Measurements from ENCODE around the gene RPL28.

The RPL28 gene

GRCh38 chr19:55426042-55426441, 40.3 kb downstream of the RPL28 start:
- no peaks in the 10 kb centered on the region for H3K9me3 ChIP-seq (ENCODE audit: control insufficient read depth, insufficient read depth, low read depth, low read length)
- H3K4me3 ChIP-seq (ENCODE audit: low read depth, low read length), result no peak overlapping the region
- no peaks in the 10 kb centered on the region for H3K36me3 ChIP-seq (ENCODE audit: control insufficient read depth in 2 of 2, insufficient read depth in 1 of 2, low read length in 2 of 2)
- no peak for TF ChIP-seq ZSCAN5A (tag by site-specific recombination; IDR thresholded peaks at IDR 0.05)
- TF ChIP-seq ZNF202 (tag by site-specific recombination; IDR thresholded peaks at IDR 0.05; ENCODE audit: borderline replicate concordance), result no peak
- no peak for TF ChIP-seq ZNF18 (tag by site-specific recombination; IDR thresholded peaks at IDR 0.05)
- no peak for TF ChIP-seq ZNF560 (tag by site-specific recombination; IDR thresholded peaks at IDR 0.05; ENCODE audit: borderline replicate concordance)
- no peak for TF ChIP-seq ZNF132 (tag by site-specific recombination; IDR thresholded peaks at IDR 0.05; ENCODE audit: borderline replicate concordance)
- no peak for TF ChIP-seq ZNF23 (tag by site-specific recombination; IDR thresholded peaks at IDR 0.05; ENCODE audit: borderline replicate concordance)
- no peak for TF ChIP-seq ZNF48 (tag by site-specific recombination; IDR thresholded peaks at IDR 0.05)
- no peak for TF ChIP-seq ZNF518A (tag by site-specific recombination; conservative IDR thresholded peaks at IDR 0.05; ENCODE audit: low read depth)
- TF ChIP-seq ZNF324 (tag by site-specific recombination; IDR thresholded peaks at IDR 0.05), result no peak
- TF ChIP-seq ZNF19 (tag by site-specific recombination; IDR thresholded peaks at IDR 0.05; ENCODE audit: low read depth), result no peak
- no peak for TF ChIP-seq MYNN (tag by site-specific recombination; IDR thresholded peaks at IDR 0.05; ENCODE audit: borderline replicate concordance)
- no peak for TF ChIP-seq MZF1 (tag by site-specific recombination; IDR thresholded peaks at IDR 0.05; ENCODE audit: borderline replicate concordance)
- no peaks in the 10 kb centered on the region for H3K4me1 ChIP-seq (ENCODE audit: control insufficient read depth, insufficient read depth, low read length)
- ChIA-PET POLR2A (interaction anchor here (1.0 kb wide), 1 partner anchor 198 kb away, joined by 6 read pairs; the partner anchor contains the start of gene ZNF784), CTCF (interaction anchor here (1.1 to 2.5 kb wide), 5 partner anchors 8 to 266 kb away, joined by 3 to 8 read pairs (median 6); no protein-coding TSS in a partner anchor)
- H3K27ac ChIP-seq (ENCODE audit: extremely low read depth, low read depth, low read length), result no peak overlapping the region

DNA sequence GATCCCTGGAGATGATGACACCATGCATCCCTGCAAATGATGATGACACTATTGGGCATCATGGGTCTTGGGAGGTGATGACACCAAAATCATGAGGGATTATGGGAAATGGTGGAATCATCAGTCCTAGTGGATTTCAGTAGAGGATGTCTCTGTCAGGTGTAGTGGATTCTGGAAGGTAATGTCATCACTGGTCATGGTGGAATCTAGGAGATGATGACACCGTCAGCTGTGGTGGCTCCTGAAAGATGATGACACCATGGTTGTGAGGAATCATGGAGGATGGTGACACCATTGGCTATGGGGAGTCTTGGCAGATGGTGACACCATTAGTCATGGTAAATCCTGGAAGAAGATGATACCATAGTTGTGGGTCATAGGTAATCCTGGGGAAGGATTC, 45.5 kb downstream of the RPL28 start:
- Histone ChIP-seq H3K27ac (ENCODE audit: extremely low read depth, low read depth, low read length) (no peak overlapping the region), H3K4me3 (ENCODE audit: low read depth, low read length) (no peak overlapping the region), H3K9me3 (ENCODE audit: control insufficient read depth, insufficient read depth, low read depth, low read length) (no peaks in the 10 kb centered on the region), H3K4me1 (ENCODE audit: control insufficient read depth, insufficient read depth, low read length) (no peaks in the 10 kb centered on the region), H3K36me3 (ENCODE audit: control insufficient read depth in 2 of 2, insufficient read depth in 1 of 2, low read length in 2 of 2) (no peaks in the 10 kb centered on the region)
- POLR2A ChIA-PET, result no interaction called here
- CTCF ChIA-PET, result interaction anchor here (1.0 kb wide), 1 partner anchor 13 kb away, joined by 3 read pairs; no protein-coding TSS in a partner anchor
- TF ChIP-seq, protein P1, sequence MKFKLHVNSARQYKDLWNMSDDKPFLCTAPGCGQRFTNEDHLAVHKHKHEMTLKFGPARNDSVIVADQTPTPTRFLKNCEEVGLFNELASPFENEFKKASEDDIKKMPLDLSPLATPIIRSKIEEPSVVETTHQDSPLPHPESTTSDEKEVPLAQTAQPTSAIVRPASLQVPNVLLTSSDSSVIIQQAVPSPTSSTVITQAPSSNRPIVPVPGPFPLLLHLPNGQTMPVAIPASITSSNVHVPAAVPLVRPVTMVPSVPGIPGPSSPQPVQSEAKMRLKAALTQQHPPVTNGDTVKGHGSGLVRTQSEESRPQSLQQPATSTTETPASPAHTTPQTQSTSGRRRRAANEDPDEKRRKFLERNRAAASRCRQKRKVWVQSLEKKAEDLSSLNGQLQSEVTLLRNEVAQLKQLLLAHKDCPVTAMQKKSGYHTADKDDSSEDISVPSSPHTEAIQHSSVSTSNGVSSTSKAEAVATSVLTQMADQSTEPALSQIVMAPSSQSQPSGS (tag by site-specific recombination; IDR thresholded peaks at IDR 0.05; ENCODE audit: low read depth), result peak; percentile 40; the same call in 1 of the 2 replicates
- TF ChIP-seq, protein P2, sequence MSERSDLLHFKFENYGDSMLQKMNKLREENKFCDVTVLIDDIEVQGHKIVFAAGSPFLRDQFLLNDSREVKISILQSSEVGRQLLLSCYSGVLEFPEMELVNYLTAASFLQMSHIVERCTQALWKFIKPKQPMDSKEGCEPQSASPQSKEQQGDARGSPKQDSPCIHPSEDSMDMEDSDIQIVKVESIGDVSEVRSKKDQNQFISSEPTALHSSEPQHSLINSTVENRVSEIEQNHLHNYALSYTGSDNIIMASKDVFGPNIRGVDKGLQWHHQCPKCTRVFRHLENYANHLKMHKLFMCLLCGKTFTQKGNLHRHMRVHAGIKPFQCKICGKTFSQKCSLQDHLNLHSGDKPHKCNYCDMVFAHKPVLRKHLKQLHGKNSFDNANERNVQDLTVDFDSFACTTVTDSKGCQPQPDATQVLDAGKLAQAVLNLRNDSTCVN (tag by site-specific recombination; optimal IDR thresholded peaks at IDR 0.05), result no peak
